IMR-90 (cell line): ENCODE data around the gene ZYX. TPM values are rescaled to one million over a fixed set of nuclear protein-coding genes. Genes with fewer than 3 reads are reported as not detected.

Experiments
- ATAC-seq: fragments of 200-7000 bp; cut with Tn5 transposase; 2 replicates; pipeline ENCODE4 v1.9.1; 2020; ENCODE audit warnings: low read depth, mild to moderate bottlenecking, moderate library complexity
- BruUV-seq: library from RNA; stranded (reverse); fragments of 400-500 nt; replicated peaks from 2 replicates; lab custom pipeline; 2021; lab: Mats Ljungman, UMichigan
- CTCF ChIA-PET: fragments of 300-600 bp; formaldehyde crosslinking; extraction: SDS; loops from one replicate; lab custom pipeline; 2021; ENCODE audit warnings: antibody characterized with exemption; lab: Yijun Ruan, JAX
- POLR2A ChIA-PET: fragments of 300-600 bp; sonication (Branson Sonifier 250); formaldehyde crosslinking; loops from one replicate; lab custom pipeline; 2022; ENCODE audit warnings: antibody characterized with exemption; ENCODE audit not compliant: unreplicated experiment; lab: Charles Lee
- DNase-seq: peaks from one replicate; pipeline ENCODE4 v3.0.0; 2013
- H2AFZ ChIP-seq: replicated peaks from 2 replicates; pipeline ENCODE3; 2013; ENCODE audit warnings: low read length, mild to moderate bottlenecking; ENCODE audit not compliant: poor library complexity
- H2AK5ac ChIP-seq: 2 replicates; pipeline ENCODE4 v1.6.1; 2013; ENCODE audit warnings: low read depth, low read length, inconsistent platforms
- H2AK9ac ChIP-seq: replicated peaks from 2 replicates; pipeline ENCODE3; 2013; ENCODE audit warnings: mild to moderate bottlenecking, low read depth, low read length, moderate library complexity; ENCODE audit not compliant: poor library complexity
- H2BK120ac ChIP-seq: 2 replicates; pipeline ENCODE4 v1.6.1; 2013; ENCODE audit warnings: low read depth, low read length, inconsistent platforms
- H2BK15ac ChIP-seq: 3 replicates; pipeline ENCODE4 v1.6.1; 2013; ENCODE audit warnings: low read depth, low read length, inconsistent platforms
- H2BK20ac ChIP-seq: 2 replicates; pipeline ENCODE4 v1.6.1; 2013; ENCODE audit warnings: low read depth, mild to moderate bottlenecking, inconsistent platforms, low read length, moderate library complexity
- H2BK5ac ChIP-seq: 2 replicates; pipeline ENCODE4 v1.6.1; 2013; ENCODE audit warnings: mild to moderate bottlenecking, low read depth, low read length, inconsistent platforms; ENCODE audit not compliant: poor library complexity, severe bottlenecking
- H3K14ac ChIP-seq: replicated peaks from 2 replicates; pipeline ENCODE4 v1.6.1; 2013; ENCODE audit warnings: low read depth, low read length, inconsistent platforms
- H3K18ac ChIP-seq: 2 replicates; pipeline ENCODE4 v1.6.1; 2013; ENCODE audit warnings: low read depth, low read length, control low read depth
- H3K23ac ChIP-seq: 2 replicates; pipeline ENCODE4 v1.6.1; 2013; ENCODE audit warnings: low read depth, low read length, inconsistent platforms
- H3K27ac ChIP-seq: 2 replicates; pipeline ENCODE4 v1.5.1; 2013; ENCODE audit warnings: mild to moderate bottlenecking, control low read depth, low read length; ENCODE audit not compliant: insufficient read depth
- H3K27me3 ChIP-seq: 2 replicates; pipeline ENCODE4 v1.6.1; 2013; ENCODE audit warnings: low read length; ENCODE audit not compliant: control insufficient read depth, insufficient read depth
- H3K36me3 ChIP-seq: 2 replicates; pipeline ENCODE4 v1.6.1; 2013; ENCODE audit warnings: low read length, mixed read lengths; ENCODE audit not compliant: control insufficient read depth, insufficient read depth
- H3K4ac ChIP-seq: 2 replicates; pipeline ENCODE4 v1.6.1; 2013; ENCODE audit warnings: low read depth, low read length, inconsistent platforms
- H3K4me1 ChIP-seq: 2 replicates; pipeline ENCODE4 v1.6.1; 2013; ENCODE audit warnings: low read length, mixed read lengths; ENCODE audit not compliant: control insufficient read depth, insufficient read depth
- H3K4me2 ChIP-seq: 2 replicates; pipeline ENCODE4 v1.6.1; 2013; ENCODE audit warnings: low read depth, mild to moderate bottlenecking, control low read depth, low read length, moderate library complexity
- H3K4me3 ChIP-seq: 2 replicates; pipeline ENCODE4 v1.5.1; 2013; ENCODE audit warnings: low read depth, mild to moderate bottlenecking, control low read depth, low read length, moderate library complexity; ENCODE audit not compliant: insufficient read depth
- H3K56ac ChIP-seq: 2 replicates; pipeline ENCODE4 v1.6.1; 2013; ENCODE audit warnings: low read length, inconsistent platforms; ENCODE audit not compliant: insufficient read depth; ENCODE audit errors: extremely low read depth
- H3K79me1 ChIP-seq, 2 experiments: 2 replicates each; pipeline ENCODE4 v1.6.1; 2013; ENCODE audit warnings: low read length in 2 of 2, inconsistent platforms in 1 of 2, low read depth in 1 of 2
- H3K9ac ChIP-seq: 2 replicates; pipeline ENCODE4 v1.6.1; 2013; ENCODE audit warnings: low read depth, low read length, control low read depth
- H3K9me1 ChIP-seq: 2 replicates; pipeline ENCODE4 v1.6.1; 2013; ENCODE audit warnings: low read length, inconsistent platforms; ENCODE audit not compliant: insufficient read depth
- H3K9me3 ChIP-seq: 2 replicates; pipeline ENCODE4 v1.6.1; 2013; ENCODE audit warnings: low read length; ENCODE audit not compliant: control insufficient read depth, insufficient read depth
- H4K20me1 ChIP-seq: 2 replicates; pipeline ENCODE4 v1.6.1; 2013; ENCODE audit warnings: low read length, inconsistent platforms; ENCODE audit not compliant: insufficient read depth
- H4K5ac ChIP-seq: 2 replicates; pipeline ENCODE4 v1.6.1; 2013; ENCODE audit warnings: mild to moderate bottlenecking, low read depth, low read length, control low read depth
- H4K8ac ChIP-seq, 2 experiments: 2 replicates each; pipeline ENCODE4 v1.6.1; 2013; ENCODE audit warnings: low read depth in 2 of 2, low read length in 2 of 2, control low read depth in 1 of 2, inconsistent platforms in 1 of 2
- H4K91ac ChIP-seq: 2 replicates; pipeline ENCODE4 v1.6.1; 2013; ENCODE audit warnings: low read depth, low read length, inconsistent platforms; ENCODE audit not compliant: insufficient read depth
- BHLHE40 ChIP-seq: fragments of 150-350 bp; IDR thresholded peaks from 2 replicates; pipeline ENCODE4 v1.6.1; 2016; ENCODE audit warnings: mild to moderate bottlenecking, low read depth, low read length
- CEBPB ChIP-seq: IDR thresholded peaks from 2 replicates; pipeline ENCODE4 v1.6.1; 2012; ENCODE audit warnings: low read depth, low read length, improper control_type of control experiment
- CHD1 ChIP-seq: IDR thresholded peaks from 2 replicates; pipeline ENCODE4 v1.6.1; 2012; ENCODE audit warnings: low read depth, low read length, improper control_type of control experiment
- ELK1 ChIP-seq: fragments of 150-350 bp; IDR thresholded peaks from 2 replicates; pipeline ENCODE4 v1.6.1; 2016; ENCODE audit warnings: low read depth, mild to moderate bottlenecking, low read length, moderate library complexity, borderline replicate concordance
- FOS ChIP-seq: fragments of 150-350 bp; IDR thresholded peaks from 2 replicates; pipeline ENCODE4 v1.6.1; 2016; ENCODE audit warnings: low read depth, low read length
- MAFK ChIP-seq: IDR thresholded peaks from 2 replicates; pipeline ENCODE4 v1.6.1; 2012; ENCODE audit warnings: low read depth, low read length, improper control_type of control experiment
- MAZ ChIP-seq: IDR thresholded peaks from 2 replicates; pipeline ENCODE4 v1.6.1; 2012; ENCODE audit warnings: low read depth, mild to moderate bottlenecking, low read length, improper control_type of control experiment, moderate library complexity, borderline replicate concordance
- MXI1 ChIP-seq: IDR thresholded peaks from 2 replicates; pipeline ENCODE4 v1.6.1; 2012; ENCODE audit warnings: low read depth, mild to moderate bottlenecking, low read length, moderate library complexity, borderline replicate concordance
- NFE2L2 ChIP-seq: fragments of 150-350 bp; IDR thresholded peaks from 2 replicates; pipeline ENCODE4 v1.6.1; 2016; ENCODE audit warnings: low read depth, mild to moderate bottlenecking, low read length
- POLR2A ChIP-seq: IDR thresholded peaks from 2 replicates; pipeline ENCODE4 v1.6.1; 2012; ENCODE audit warnings: mild to moderate bottlenecking, low read depth, low read length
- RAD21 ChIP-seq: IDR thresholded peaks from 2 replicates; pipeline ENCODE4 v1.6.1; 2012; ENCODE audit warnings: low read length, improper control_type of control experiment
- RCOR1 ChIP-seq: IDR thresholded peaks from 2 replicates; pipeline ENCODE4 v1.6.1; 2012; ENCODE audit warnings: mild to moderate bottlenecking, low read length, improper control_type of control experiment; ENCODE audit not compliant: insufficient replicate concordance
- RFX5 ChIP-seq: IDR thresholded peaks from 2 replicates; pipeline ENCODE4 v1.8.0; 2012; ENCODE audit warnings: low read depth, mild to moderate bottlenecking, low read length, moderate library complexity
- SMC3 ChIP-seq: fragments of 150-350 bp; IDR thresholded peaks from 2 replicates; pipeline ENCODE4 v1.6.1; 2016; ENCODE audit warnings: low read depth, mild to moderate bottlenecking, antibody characterized with exemption, low read length, moderate library complexity
- WGBS, 2 experiments: methylation state at CpG; one replicate each; pipeline versions ENCODE4 v1.1.5 to v1.1.7; 2013; ENCODE audit warnings: missing lambda C conversion rate in 2 of 2; ENCODE audit not compliant: insufficient read length in 1 of 2; ENCODE audit errors: extremely low coverage in 2 of 2; 5-methylcytosine and 5-hydroxymethylcytosine counted together
- dilution Hi-C: fragments of 300-500 bp; cut with HindIII; formaldehyde crosslinking; loops from one replicate; pipeline ENCODE4 v1.14.3; 2018; ENCODE audit warnings: low sequenced_read_pairs; ENCODE audit not compliant: unreplicated experiment
- in situ Hi-C: fragments of 300-500 bp; cut with MboI; formaldehyde crosslinking; loops from 3 replicates; pipeline ENCODE4 v1.14.3; 2019; ENCODE audit warnings: low sequenced_read_pairs, inconsistent platforms, mixed read lengths
- intact Hi-C: fragments of 100-400 bp; cut with micrococcal nuclease; formaldehyde crosslinking; loops from 2 replicates; pipeline ENCODE4 v1.10.0; 2022
- polyA plus RNA-seq, 3 experiments: library from polyadenylated mRNA; depleted of rRNA; stranded (reverse); fragments of >200 nt; gene quantifications; 2 replicates each; pipeline ENCODE4 v1.2.3, GENCODE V29; 2012; ENCODE audit warnings: low replicate concordance in 1 of 3
- total RNA-seq: library from RNA; depleted of rRNA; stranded (reverse); fragments of >200 nt; gene quantifications from 2 replicates; pipeline ENCODE4 v1.2.3, GENCODE V29; 2012
- TF ChIP-seq, protein P1 (sequence below): fragments of 150-350 bp; IDR thresholded peaks from 2 replicates; pipeline ENCODE4 v1.6.1; 2017; ENCODE audit warnings: mild to moderate bottlenecking, antibody characterized with exemption, low read length, low read depth
- TF ChIP-seq, protein P2 (sequence below): conservative IDR thresholded peaks from 2 replicates; pipeline ENCODE4 v1.5.1; 2012; ENCODE audit warnings: mild to moderate bottlenecking, low read depth, low read length, improper control_type of control experiment

The ZYX gene
- total and polyA plus RNA-seq, 2 of the 4 experiments (the other 2 are of a cell fraction): 22.6 to 334 TPM

- Histone ChIP-seq H3K14ac (no peak overlapping the region), H3K4me1 (peaks cover 3% of the 10 kb centered on the region; the same call in 1 of the 2 replicates), H3K56ac (no peak overlapping the region), H2BK15ac (no peak overlapping the region), H3K27ac (no peak overlapping the region), H3K18ac (no peak overlapping the region), H2BK120ac (no peak overlapping the region), H4K5ac (no peak overlapping the region), H3K27me3 (peaks cover 10% of the 10 kb centered on the region), H2AK9ac (no peak overlapping the region), H3K9me3 (no peaks in the 10 kb centered on the region), H4K8ac (no peak overlapping the region), H2BK5ac (no peak overlapping the region), H2AFZ (no peak overlapping the region), H3K9ac (no peak overlapping the region), H3K4me2 (no peak overlapping the region), H4K20me1 (peaks cover under 1% of the 10 kb centered on the region; the same call in 1 of the 2 replicates), H3K4me3 (no peak overlapping the region), H3K79me1 (no peaks in the 10 kb centered on the region; a peak in 1 of 4 replicates), H4K91ac (no peak overlapping the region), H2AK5ac (no peak overlapping the region), H3K9me1 (peaks cover 7% of the 10 kb centered on the region; the same call in 1 of the 2 replicates), H3K23ac (no peak overlapping the region), H2BK20ac (no peak overlapping the region), H3K36me3 (no peaks in the 10 kb centered on the region), H3K4ac (no peak overlapping the region)
- ChIA-PET POLR2A (no interaction called here), CTCF (no interaction called here)
- TF ChIP-seq ELK1 (no peak), CHD1 (no peak), CEBPB (no peak), SMC3 (no peak), MAZ (no peak), RAD21 (no peak), FOS (no peak), BHLHE40 (no peak), MXI1 (no peak), MAFK (no peak), RCOR1 (no peak), RFX5 (no peak), NFE2L2 (no peak), POLR2A (no peak)
- TF ChIP-seq, protein P1, sequence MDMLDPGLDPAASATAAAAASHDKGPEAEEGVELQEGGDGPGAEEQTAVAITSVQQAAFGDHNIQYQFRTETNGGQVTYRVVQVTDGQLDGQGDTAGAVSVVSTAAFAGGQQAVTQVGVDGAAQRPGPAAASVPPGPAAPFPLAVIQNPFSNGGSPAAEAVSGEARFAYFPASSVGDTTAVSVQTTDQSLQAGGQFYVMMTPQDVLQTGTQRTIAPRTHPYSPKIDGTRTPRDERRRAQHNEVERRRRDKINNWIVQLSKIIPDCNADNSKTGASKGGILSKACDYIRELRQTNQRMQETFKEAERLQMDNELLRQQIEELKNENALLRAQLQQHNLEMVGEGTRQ: no peak
- TF ChIP-seq, protein P2, sequence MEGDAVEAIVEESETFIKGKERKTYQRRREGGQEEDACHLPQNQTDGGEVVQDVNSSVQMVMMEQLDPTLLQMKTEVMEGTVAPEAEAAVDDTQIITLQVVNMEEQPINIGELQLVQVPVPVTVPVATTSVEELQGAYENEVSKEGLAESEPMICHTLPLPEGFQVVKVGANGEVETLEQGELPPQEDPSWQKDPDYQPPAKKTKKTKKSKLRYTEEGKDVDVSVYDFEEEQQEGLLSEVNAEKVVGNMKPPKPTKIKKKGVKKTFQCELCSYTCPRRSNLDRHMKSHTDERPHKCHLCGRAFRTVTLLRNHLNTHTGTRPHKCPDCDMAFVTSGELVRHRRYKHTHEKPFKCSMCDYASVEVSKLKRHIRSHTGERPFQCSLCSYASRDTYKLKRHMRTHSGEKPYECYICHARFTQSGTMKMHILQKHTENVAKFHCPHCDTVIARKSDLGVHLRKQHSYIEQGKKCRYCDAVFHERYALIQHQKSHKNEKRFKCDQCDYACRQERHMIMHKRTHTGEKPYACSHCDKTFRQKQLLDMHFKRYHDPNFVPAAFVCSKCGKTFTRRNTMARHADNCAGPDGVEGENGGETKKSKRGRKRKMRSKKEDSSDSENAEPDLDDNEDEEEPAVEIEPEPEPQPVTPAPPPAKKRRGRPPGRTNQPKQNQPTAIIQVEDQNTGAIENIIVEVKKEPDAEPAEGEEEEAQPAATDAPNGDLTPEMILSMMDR: no peak
- intact Hi-C loops (no loop called here), in situ Hi-C loops (no loop called here), dilution Hi-C loops (no loop called here)
- DNase-seq (no peak), ATAC-seq (no peak)
- BruUV-seq: no TSS peak
- 96% methylated on average over 5 of the region's 8 CpGs; no CpG with 5 or more reads in 1 of the 2 experiments for WGBS, 2 experiments
These were observed 18.0 kb downstream of the ZYX start for GRCh38 chr7:143399151-143399550.
